HFF-Myc (cell line): Measurements from ENCODE around the gene AGAP3.

Experiments
- DNase-seq: peaks from one replicate; pipeline ENCODE4 v3.0.0-alpha.2; 2011; ENCODE audit warnings: low read depth; ENCODE audit errors: extremely low read depth
- H3K4me3 ChIP-seq: replicated peaks from 2 replicates; pipeline ENCODE4 v1.5.1; 2011; ENCODE audit warnings: low read depth, mild to moderate bottlenecking, control low read depth, low read length
- CTCF ChIP-seq: IDR thresholded peaks from 2 replicates; pipeline ENCODE4 v1.5.1; 2012; ENCODE audit warnings: mild to moderate bottlenecking, low read depth, low read length, control low read depth; ENCODE audit errors: missing control alignments

The AGAP3 gene

GRCh38 chr7:151083824-151084160 lies 2.5 kb upstream of the AGAP3 start:
- H3K4me3 ChIP-seq = peak overlapping the region; percentile 64
- TF ChIP-seq CTCF = no peak
- DNase-seq = no peak

- TF ChIP-seq CTCF = no peak
- no peak for DNase-seq
Observed at GRCh38 chr7:151085329-151085690, 965 bp upstream of the AGAP3 start.

GRCh38 chr7:151086802-151087244 lies 548 bp downstream of the AGAP3 start:
- no peak for DNase-seq
- H3K4me3 ChIP-seq = peak overlapping the region; percentile 97
- TF ChIP-seq CTCF = no peak

More at GRCh38 chr7:151085329-151085690, 965 bp upstream of the AGAP3 start:
- H3K4me3 ChIP-seq = peak overlapping the region; percentile 53

- no peak for DNase-seq
- H3K4me3 ChIP-seq = peak overlapping the region; percentile 97
- TF ChIP-seq CTCF = no peak
Observed at GRCh38 chr7:151087245-151088018, 1.2 kb downstream of the AGAP3 start.

- H3K4me3 ChIP-seq = peak overlapping the region; percentile 97
- TF ChIP-seq CTCF = no peak
- DNase-seq = no peak
Observed at GRCh38 chr7:151088019-151088855, 2.0 kb downstream of the AGAP3 start.

GRCh38 chr7:151088856-151089699 lies 2.8 kb downstream of the AGAP3 start:
- no peak for TF ChIP-seq CTCF
- DNase-seq = no peak
- H3K4me3 ChIP-seq = peak overlapping the region; percentile 97
